ENCODE measurements around the gene PSMG2. TPM values are rescaled to one million over a fixed set of nuclear protein-coding genes. Genes with fewer than 3 reads are reported as not detected.

PSMG2 gene
- 10 to 100 TPM; 28.0 to 84.0 (median 62.6) TPM for total RNA-seq

GRCh38 chr18:12702221-12703095 lies at the start of gene PSMG2, which contains the start of gene CEP76:
TSS of gene PSMG2 (plus strand) at chr18:12703042. CDS start at chr18:12703108, 66 bp downstream.
TSS of gene CEP76 (minus strand) at chr18:12702723. CDS start at chr18:12702548, 175 bp downstream.
- peak within 1 kb of the TSS; percentile 95 to 100 (median 98) for H3K27ac ChIP-seq
- peak within 1 kb of the TSS; percentile 77 to 91 (median 84) for H3K4me3 ChIP-seq
- ATAC-seq (ENCODE audit: low FRiP score in 2 of 2) (peak; percentile 96 to 98), DNase-seq (peak; percentile 89 to 98)
- WGBS, 2 donors, result 0 to 1% methylated on average over 17 to 41 of the region's 89 CpGs
- TF ChIP-seq EP300 (IDR thresholded peaks at IDR 0.05), result no peak
- TF ChIP-seq, protein P1, sequence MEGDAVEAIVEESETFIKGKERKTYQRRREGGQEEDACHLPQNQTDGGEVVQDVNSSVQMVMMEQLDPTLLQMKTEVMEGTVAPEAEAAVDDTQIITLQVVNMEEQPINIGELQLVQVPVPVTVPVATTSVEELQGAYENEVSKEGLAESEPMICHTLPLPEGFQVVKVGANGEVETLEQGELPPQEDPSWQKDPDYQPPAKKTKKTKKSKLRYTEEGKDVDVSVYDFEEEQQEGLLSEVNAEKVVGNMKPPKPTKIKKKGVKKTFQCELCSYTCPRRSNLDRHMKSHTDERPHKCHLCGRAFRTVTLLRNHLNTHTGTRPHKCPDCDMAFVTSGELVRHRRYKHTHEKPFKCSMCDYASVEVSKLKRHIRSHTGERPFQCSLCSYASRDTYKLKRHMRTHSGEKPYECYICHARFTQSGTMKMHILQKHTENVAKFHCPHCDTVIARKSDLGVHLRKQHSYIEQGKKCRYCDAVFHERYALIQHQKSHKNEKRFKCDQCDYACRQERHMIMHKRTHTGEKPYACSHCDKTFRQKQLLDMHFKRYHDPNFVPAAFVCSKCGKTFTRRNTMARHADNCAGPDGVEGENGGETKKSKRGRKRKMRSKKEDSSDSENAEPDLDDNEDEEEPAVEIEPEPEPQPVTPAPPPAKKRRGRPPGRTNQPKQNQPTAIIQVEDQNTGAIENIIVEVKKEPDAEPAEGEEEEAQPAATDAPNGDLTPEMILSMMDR (IDR thresholded peaks at IDR 0.05), result peak in 3 of 6 experiments; percentile 11 to 37 (median 18)
- peak in 3 of 4 donors; percentile 59 to 88 (median 85) for TF ChIP-seq POLR2A (IDR thresholded peaks at IDR 0.05)
- TF ChIP-seq POLR2AphosphoS5 (IDR thresholded peaks at IDR 0.05), result peak; percentile 50 to 88
- H3K36me3 ChIP-seq, result peaks cover 7 to 38% (median 11%) of the 10 kb centered on the region in 4 donors
- H3K27me3 ChIP-seq, result no peaks in the 10 kb centered on the region
- no peaks in the 10 kb centered on the region for H3K9me3 ChIP-seq
- H3K4me1 ChIP-seq, result peaks cover 25 to 41% (median 28%) of the 10 kb centered on the region in 4 donors

DNA sequence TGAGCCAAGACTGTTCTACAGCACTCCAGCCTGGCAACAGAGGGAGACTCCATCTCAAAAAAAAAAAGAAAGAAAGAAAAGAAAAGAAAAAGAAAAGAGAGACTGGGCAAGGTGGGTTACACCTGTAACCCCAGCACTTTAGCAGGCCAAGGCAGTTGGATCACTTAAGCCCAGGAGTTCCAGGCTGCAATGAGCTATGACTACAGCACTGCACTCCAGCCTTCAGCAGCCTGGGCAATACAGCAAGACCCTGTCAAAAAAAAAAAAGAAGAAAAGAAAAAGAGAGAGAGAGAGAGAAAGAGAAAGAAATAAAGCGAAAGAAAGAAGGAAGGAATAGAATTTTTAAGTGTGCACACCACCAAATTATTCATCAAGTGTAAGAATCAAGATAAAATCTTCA lies 47.9 kb upstream of the PSMG2 start:
- no peak overlapping the region for H3K4me3 ChIP-seq
- ATAC-seq (ENCODE audit: low FRiP score in 2 of 2) (no peak), DNase-seq (no peak)
- TF ChIP-seq EP300 (IDR thresholded peaks at IDR 0.05) (no peak), POLR2A (IDR thresholded peaks at IDR 0.05) (no peak), POLR2AphosphoS5 (IDR thresholded peaks at IDR 0.05) (no peak)
- TF ChIP-seq, protein P1 (IDR thresholded peaks at IDR 0.05), result no peak
- WGBS, 2 donors, result 90 to 100% methylated on average over 1 of the region's 1 CpG
- H3K27ac ChIP-seq, result no peak overlapping the region
- H3K4me1 ChIP-seq, result peaks cover 24 to 36% (median 31%) of the 10 kb centered on the region in 4 donors
- H3K9me3 ChIP-seq, result no peaks in the 10 kb centered on the region
- H3K36me3 ChIP-seq, result no peaks in the 10 kb centered on the region
- no peaks in the 10 kb centered on the region for H3K27me3 ChIP-seq

GRCh38 chr18:12656605-12656937 lies 46.3 kb upstream of the PSMG2 start:
- Histone ChIP-seq H3K27ac (peak overlapping the region; percentile 93 to 98 (median 96)), H3K9me3 (no peaks in the 10 kb centered on the region), H3K4me1 (peaks cover 24 to 40% (median 31%) of the 10 kb centered on the region in 4 donors), H3K4me3 (peak overlapping the region; percentile 81 to 93 (median 86)), H3K36me3 (no peaks in the 10 kb centered on the region), H3K27me3 (no peaks in the 10 kb centered on the region)
- DNase-seq (no peak), ATAC-seq (ENCODE audit: low FRiP score in 2 of 2) (no peak)
- WGBS, 2 donors, result 8 to 9% methylated on average over 3 of the region's 3 CpGs
- no peak for TF ChIP-seq POLR2AphosphoS5 (IDR thresholded peaks at IDR 0.05)
- no peak for TF ChIP-seq POLR2A (IDR thresholded peaks at IDR 0.05)
- TF ChIP-seq, protein P1 (IDR thresholded peaks at IDR 0.05), result no peak
- no peak for TF ChIP-seq EP300 (IDR thresholded peaks at IDR 0.05)

- WGBS, 2 donors, result 0 to 1% methylated on average over 7 to 16 of the region's 89 CpGs
- Histone ChIP-seq H3K9me3 (no peaks in the 10 kb centered on the region), H3K36me3 (no peaks in the 10 kb centered on the region), H3K4me1 (peaks cover 24 to 40% (median 31%) of the 10 kb centered on the region in 4 donors), H3K27me3 (no peaks in the 10 kb centered on the region), H3K27ac (peak overlapping the region; percentile 93 to 98 (median 96)), H3K4me3 (peak overlapping the region; percentile 81 to 93 (median 86))
- ATAC-seq (ENCODE audit: low FRiP score in 2 of 2) (peak; percentile 68 to 84), DNase-seq (peak; percentile 42 to 91)
- TF ChIP-seq POLR2AphosphoS5 (IDR thresholded peaks at IDR 0.05), result peak; percentile 46 to 61
- TF ChIP-seq, protein P1 (IDR thresholded peaks at IDR 0.05), result no peak
- peak in 2 of 4 donors; percentile 28 to 59 for TF ChIP-seq POLR2A (IDR thresholded peaks at IDR 0.05)
Observed at GRCh38 chr18:12656938-12657683, 45.7 kb upstream of the PSMG2 start.

All from upper lobe of left lung (tissue), 6 donors.